Measurements from ENCODE around the gene SRR.

The SRR gene

DNA sequence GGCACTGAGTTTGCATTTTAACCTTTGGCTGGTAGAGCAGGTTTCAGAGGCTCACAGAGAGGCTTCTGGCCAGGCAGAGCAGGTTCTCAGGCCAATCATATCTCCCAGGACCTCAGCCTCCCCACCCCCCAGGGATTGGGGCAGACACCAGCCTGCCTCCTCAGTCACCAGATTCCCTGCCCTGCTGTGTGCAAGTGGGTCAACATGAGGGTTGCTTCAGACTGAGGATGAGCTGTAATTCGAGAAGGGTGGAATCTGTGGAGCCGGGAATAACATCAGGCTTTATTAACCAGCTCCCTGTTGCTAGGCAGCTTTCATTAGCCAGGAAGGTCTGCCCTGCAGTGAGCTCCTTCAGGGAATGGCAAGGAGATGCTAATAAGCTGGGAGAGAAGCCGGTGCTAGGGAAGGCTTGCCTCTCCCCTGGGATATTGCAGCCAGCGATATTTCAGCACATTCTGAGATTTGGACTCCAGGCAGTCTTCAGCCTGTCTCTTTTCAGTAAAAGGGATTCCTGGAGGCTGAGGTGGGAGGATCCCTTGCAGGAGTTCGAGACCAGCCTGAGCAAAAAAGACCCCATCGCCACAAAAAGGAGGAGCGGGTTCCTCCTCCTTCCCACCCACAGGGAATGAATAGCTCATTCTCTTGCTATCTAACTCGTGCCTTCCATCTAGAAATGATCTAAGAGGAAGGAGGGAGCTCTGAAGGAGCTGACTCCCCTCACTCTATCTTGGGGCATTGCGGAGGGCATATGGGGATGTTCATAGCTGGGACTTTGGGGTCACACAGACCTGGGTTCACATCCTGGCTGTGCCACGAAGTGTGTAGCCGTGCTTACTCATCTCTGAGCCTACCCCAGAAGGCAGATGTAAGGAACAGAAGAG, 44.3 kb downstream of the SRR start:
- DNase-seq, result no peak

DNA sequence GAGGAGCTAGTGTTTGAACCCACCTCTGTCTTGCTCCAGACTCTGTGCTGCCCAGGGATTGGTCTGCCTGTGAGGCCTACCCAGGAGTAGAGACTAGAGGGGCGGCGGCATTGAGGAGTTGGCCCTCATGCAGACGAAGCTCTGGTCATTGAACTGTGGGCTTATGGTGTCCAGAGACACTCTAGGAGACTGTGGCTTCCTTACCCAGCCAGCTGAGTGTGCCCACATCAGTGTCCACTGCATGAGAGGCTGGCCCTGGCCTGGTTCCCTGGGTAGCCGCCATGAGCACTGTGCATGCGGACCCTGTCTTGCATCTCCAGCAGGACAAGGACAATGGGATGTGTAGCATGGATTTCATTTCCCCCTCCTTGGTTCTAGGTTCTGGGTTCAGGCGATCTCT, 47.5 kb downstream of the SRR start:
- DNase-seq, result no peak

GRCh38 chr17:2354311-2354710, 50.6 kb downstream of the SRR start:
- no peak for DNase-seq

GRCh38 chr17:2357237-2357636, 53.5 kb downstream of the SRR start:
- no peak for DNase-seq

- DNase-seq, result no peak
Measured at GRCh38 chr17:2357931-2358434, 54.2 kb downstream of the SRR start.

DNA sequence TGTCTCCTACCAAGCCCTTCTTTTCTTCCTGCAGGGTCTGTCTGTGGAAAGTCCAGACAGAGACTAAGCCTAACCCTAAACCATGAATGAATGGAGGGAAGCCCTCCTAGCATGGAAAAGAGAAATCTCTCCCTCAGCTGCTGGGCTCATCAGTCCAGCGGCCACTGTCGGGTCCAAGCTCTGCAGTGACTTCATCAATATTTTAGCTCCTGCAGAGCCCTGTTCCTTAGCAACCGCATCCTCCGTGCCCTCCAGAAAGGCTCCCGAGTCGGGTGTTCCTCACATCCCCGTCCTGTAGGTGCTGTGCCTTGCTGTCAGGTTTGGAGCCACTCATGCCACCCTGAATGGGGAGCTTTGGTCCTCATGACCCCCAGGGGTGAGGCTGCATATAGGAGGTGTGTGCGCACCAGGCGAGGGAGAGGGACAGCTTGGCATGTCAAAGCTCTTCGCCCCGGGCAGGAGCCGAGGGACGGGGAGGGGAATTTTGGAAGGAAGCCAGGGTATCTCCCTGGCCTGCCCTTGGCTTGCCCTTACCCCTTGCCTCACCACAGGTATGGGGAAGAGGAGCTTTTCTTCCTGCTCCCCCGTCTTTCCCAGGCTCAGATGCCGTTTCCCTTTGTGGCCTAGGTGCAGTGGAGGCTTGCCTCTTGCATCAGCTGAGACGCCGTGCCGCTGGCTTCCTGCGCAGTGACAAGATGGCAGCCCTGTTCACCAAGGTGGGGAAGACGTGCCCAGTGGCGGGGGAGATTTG, 57.4 kb downstream of the SRR start:
- DNase-seq, result no peak

GRCh38 chr17:2362016-2362415, 58.3 kb downstream of the SRR start:
- DNase-seq, result no peak

DNA sequence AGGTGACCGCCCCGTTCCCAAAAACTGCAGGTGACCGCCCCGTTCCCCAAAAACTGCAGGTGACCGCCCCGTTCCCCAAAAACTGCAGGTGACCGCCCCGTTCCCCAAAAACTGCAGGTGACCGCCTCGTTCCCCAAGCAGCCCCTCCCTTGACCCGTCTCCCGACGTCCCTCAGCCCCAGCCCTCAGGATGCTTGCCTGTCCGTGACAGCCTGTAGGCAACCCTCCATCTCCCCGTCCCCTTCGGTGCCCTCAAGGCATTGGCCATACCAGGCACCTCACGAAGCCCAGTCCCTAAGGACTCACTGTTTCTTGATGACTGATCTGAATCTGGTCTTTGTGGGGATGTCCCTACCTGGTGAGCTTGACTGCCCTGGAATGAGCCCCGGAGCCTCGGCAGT, 58.7 kb downstream of the SRR start:
- DNase-seq, result no peak

- DNase-seq, result no peak
Measured at GRCh38 chr17:2362881-2363280, 59.1 kb downstream of the SRR start.

- no peak for DNase-seq
Measured at GRCh38 chr17:2363318-2363717, 59.6 kb downstream of the SRR start.

GRCh38 chr17:2363851-2364762, 60.4 kb downstream of the SRR start:
- no peak for DNase-seq

GRCh38 chr17:2364763-2365116, 61.0 kb downstream of the SRR start:
- no peak for DNase-seq

DNA sequence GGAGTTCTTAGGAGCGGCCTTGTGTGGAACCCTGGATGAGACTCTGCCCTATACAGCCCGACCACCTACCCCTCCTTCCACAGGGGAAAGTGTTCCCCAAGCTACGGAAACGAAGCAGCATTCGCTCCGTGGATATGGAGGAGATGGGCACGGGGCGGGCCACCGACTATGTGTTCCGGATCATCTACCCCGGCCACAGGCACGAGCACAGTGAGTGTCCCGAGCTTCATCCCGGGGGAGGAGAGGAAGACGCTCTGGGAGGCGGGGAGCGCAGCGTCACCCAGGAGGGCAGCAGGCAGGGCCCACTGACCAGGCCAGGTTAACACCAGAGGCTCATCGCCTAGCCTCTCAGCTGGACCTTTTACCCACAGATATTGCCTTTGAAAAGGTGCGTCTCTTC, 61.4 kb downstream of the SRR start:
- DNase-seq, result no peak

GRCh38 chr17:2366747-2367494, 63.2 kb downstream of the SRR start:
- DNase-seq, result no peak

- DNase-seq, result no peak
Measured at GRCh38 chr17:2368359-2368758, 64.6 kb downstream of the SRR start.

- no peak for DNase-seq
Measured at GRCh38 chr17:2369039-2369438, 65.3 kb downstream of the SRR start.

DNA sequence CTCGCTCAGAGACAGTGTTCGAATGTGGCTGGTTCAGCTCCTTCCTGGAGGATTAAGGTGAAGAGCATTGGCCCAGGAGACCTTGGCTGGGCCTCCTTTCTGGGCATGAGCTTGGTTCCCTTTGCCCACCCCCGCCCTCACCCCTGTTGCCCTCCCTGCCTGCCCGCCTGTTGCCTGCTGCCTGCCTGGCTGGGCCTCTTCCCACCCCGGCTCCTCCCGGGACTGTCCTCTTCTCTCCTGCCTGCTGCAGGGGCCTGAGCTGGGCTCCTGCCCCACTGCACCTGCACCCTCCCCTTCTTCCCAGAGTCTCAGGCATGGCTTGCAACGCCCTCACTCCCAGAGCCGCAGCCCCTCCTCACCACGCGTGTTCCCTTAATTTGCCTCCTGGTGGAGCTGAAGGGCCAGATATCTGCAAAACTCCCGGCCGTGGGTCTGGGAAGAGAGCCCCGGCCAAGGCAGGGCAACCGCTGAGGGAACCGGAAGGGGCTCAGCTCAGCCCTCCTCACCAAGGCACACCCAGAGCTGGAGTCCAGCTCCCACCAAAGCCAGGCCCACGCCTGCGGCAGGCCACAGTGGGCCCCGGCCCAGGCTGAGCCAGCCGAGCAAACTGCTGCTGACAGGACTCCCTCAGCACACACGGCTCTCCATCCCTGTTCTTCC, 65.9 kb downstream of the SRR start:
- DNase-seq, result no peak

DNA sequence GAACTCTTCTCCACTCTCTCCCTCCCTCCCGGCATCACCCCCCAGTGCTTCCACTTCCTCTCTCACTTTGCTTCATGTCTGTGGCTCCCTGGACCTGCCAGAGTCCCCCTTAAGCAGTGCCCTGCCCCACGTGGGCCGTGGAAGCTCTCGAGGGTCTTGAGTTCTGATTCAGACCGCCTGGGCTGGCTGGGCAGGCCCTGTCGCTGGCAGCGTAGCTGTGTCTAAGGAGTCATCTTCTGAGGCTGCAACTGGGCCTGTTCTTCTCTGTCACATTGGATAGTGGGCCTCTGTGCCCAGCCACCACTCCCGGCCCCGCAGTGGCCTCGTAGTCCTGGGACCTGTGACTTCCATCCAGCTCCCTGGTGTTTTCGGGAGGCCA, 66.5 kb downstream of the SRR start:
- no peak for DNase-seq

- no peak for DNase-seq
Measured at GRCh38 chr17:2371183-2372130, 67.7 kb downstream of the SRR start.

GRCh38 chr17:2372180-2372579, 68.4 kb downstream of the SRR start:
- DNase-seq, result no peak

GRCh38 chr17:2372681-2373080, 68.9 kb downstream of the SRR start:
- no peak for DNase-seq
